Measurements from ENCODE around the gene CFAP20. TPM values are rescaled to one million over a fixed set of nuclear protein-coding genes. Genes with fewer than 3 reads are reported as not detected.
"Not testable (repeated sequence)": the region's sequence is repeated elsewhere in the genome, so short reads cannot be mapped to it uniquely, and the experiment has no call there.

The CFAP20 gene
- total RNA-seq, 3 donors from 2014 or later = 60.6 to 77.5 (median 65.3) TPM

- DNase-seq = no peak
- H3K27me3 Mint-ChIP-seq (ENCODE audit: low read depth) = peaks cover 4% of the 10 kb centered on the region
- H3K4me1 Mint-ChIP-seq (ENCODE audit: low read depth) = no peaks in the 10 kb centered on the region
- H3K9me3 Mint-ChIP-seq = no peaks in the 10 kb centered on the region
- ATAC-seq = no peak
- H3K4me3 Mint-ChIP-seq = no peak overlapping the region
- H3K36me3 Mint-ChIP-seq (ENCODE audit: insufficient read depth) = no peaks in the 10 kb centered on the region
Measured at GRCh38 chr16:58096249-58096648, 32.9 kb downstream of the CFAP20 start.

DNA sequence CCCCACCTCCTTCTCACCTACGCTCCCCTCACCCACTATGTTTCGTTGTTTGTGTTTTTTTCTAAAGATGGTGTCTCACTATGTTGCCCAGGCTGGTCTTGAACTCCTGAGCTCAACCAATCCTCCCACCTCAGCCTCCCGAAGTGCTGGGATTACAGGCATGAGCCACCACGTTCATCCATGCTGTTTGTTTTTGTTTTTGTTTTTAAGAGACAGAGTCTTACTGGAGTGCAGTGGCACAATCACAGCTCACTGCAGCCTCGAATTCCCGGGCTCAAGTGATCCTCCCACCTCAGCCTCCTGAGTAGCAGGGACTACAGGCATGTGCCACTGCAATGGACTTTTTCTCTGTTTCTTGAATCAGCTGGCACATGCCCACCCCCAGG, 33.6 kb downstream of the CFAP20 start:
- H3K9me3 Mint-ChIP-seq; ATAC-seq; DNase-seq; H3K27me3 Mint-ChIP-seq (ENCODE audit: low read depth); H3K4me1 Mint-ChIP-seq (ENCODE audit: low read depth); H3K36me3 Mint-ChIP-seq (ENCODE audit: insufficient read depth); H3K4me3 Mint-ChIP-seq: not testable (repeated sequence)

DNA sequence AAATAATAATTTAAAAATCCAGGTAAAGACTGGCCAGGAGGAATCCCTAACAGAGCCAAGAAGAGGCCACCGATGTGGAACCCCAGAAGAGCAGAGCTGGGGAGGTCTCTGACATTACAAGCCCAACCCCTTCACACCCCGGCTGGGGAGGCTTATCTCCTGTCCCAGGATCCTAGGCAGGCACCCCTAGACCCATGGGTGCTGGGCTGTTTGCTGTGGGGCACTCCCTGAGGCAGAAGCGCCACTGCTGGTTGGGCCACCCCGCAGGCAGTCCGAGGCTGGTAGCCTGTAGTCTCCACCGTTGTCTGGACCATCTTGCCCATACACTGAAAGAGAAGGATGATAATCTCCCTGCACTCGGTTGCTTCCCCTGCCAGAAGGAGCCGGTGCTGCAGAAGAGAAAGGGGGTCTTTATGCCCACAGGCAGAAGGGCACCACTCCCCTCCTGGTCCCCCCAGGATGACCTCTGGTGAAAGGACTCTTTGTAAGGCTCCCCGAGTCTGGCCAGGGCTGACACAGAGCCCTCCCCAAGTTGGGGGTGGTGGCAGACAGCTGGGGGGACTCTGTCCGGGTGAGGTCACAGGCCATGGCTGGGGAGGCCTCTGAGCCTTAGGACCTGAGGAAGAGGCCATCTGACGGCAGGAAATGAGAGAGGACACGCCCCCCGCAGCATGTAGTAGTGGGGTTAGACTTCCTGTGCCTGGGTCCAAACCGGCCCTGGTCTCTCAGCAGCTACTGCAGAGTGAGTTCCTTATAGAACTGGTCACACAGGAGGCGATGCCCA, 34.2 kb downstream of the CFAP20 start:
- Mint-ChIP-seq H3K4me1 (ENCODE audit: low read depth) (no peaks in the 10 kb centered on the region), H3K4me3 (no peak overlapping the region), H3K27me3 (ENCODE audit: low read depth) (peaks cover 4% of the 10 kb centered on the region), H3K36me3 (ENCODE audit: insufficient read depth) (no peaks in the 10 kb centered on the region), H3K9me3 (no peaks in the 10 kb centered on the region)
- ATAC-seq (no peak), DNase-seq (no peak)

- H3K4me1 Mint-ChIP-seq (ENCODE audit: low read depth) = no peaks in the 10 kb centered on the region
- peaks cover 4% of the 10 kb centered on the region for H3K27me3 Mint-ChIP-seq (ENCODE audit: low read depth)
- DNase-seq (no peak), ATAC-seq (no peak)
- H3K9me3 Mint-ChIP-seq = no peaks in the 10 kb centered on the region
- H3K36me3 Mint-ChIP-seq (ENCODE audit: insufficient read depth) = no peaks in the 10 kb centered on the region
- no peak overlapping the region for H3K4me3 Mint-ChIP-seq
Measured at GRCh38 chr16:58094026-58094425, 35.2 kb downstream of the CFAP20 start.

DNA sequence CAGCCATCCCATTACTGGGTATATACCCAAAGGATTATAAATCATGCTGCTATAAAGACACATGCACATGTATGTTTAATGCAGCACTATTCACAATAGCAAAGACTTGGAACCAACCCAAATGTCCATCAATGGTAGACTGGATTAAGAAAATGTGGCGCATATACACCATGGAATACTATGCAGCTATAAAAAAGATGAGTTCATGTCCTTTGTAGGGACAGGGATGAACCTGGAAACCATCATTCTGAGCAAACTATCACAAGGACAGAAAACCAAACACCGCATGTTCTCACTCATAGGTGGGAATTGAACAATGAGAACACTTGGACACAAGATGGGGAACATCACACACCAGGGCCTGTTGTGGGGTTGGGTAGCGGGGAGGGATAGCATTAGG, 38.8 kb downstream of the CFAP20 start:
- H3K4me1 Mint-ChIP-seq (ENCODE audit: low read depth); ATAC-seq; H3K27me3 Mint-ChIP-seq (ENCODE audit: low read depth); H3K36me3 Mint-ChIP-seq (ENCODE audit: insufficient read depth); H3K9me3 Mint-ChIP-seq; DNase-seq; H3K4me3 Mint-ChIP-seq: not testable (repeated sequence)

DNA sequence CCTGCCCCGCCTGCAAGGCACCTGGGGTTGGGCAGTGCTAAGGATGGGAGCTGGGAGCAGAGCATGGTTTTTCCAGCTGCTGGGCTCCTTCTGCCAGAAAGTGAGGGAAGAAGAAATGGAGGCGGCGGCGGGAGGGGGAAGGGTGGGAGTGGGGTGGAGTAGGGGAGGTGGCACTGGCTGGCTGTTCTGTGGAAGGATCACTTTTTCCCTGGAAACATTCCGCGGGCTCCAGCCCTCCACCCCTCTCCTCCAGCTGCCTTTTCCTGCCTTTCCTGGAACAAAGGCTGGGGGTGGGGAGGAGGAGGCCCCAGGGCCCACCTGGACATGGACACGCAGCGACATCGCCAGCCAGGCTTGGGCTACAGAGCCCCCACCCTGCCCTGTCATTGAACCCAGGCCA, 41.1 kb downstream of the CFAP20 start:
- Mint-ChIP-seq H3K4me3 (no peak overlapping the region), H3K27me3 (ENCODE audit: low read depth) (no peaks in the 10 kb centered on the region), H3K36me3 (ENCODE audit: insufficient read depth) (no peaks in the 10 kb centered on the region), H3K9me3 (no peaks in the 10 kb centered on the region), H3K4me1 (ENCODE audit: low read depth) (no peaks in the 10 kb centered on the region)
- DNase-seq (no peak), ATAC-seq (no peak)

DNA sequence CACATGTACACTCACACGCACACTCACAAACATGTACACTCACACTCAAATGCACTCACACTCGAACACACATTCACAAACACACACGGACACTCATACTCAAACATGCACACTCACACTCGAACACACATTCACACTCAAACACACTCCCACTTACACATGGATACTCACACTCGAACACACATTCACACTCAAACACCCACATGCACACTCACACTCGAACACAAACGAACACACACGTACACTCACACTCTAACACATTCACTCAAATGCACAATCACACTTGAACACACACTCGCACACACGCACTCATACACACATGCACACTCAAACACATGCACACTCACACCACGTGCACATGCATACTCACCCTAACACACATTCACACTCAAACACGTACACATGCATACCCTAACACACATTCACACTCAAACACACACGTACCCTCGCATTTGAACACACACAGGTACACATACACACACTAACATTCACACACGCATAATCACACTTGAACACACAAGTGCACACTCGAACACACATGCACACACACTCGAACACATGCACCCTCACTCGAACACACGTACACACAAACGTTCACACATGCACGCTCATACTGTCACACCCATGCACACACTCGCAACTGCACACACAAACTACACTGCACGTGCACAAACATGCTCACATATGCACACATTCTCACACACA, 41.8 kb downstream of the CFAP20 start:
- ATAC-seq (no peak), DNase-seq (no peak)
- Mint-ChIP-seq H3K27me3 (ENCODE audit: low read depth) (peaks cover 2% of the 10 kb centered on the region), H3K4me1 (ENCODE audit: low read depth) (no peaks in the 10 kb centered on the region), H3K9me3 (no peaks in the 10 kb centered on the region), H3K36me3 (ENCODE audit: insufficient read depth) (no peaks in the 10 kb centered on the region), H3K4me3 (no peak overlapping the region)

DNA sequence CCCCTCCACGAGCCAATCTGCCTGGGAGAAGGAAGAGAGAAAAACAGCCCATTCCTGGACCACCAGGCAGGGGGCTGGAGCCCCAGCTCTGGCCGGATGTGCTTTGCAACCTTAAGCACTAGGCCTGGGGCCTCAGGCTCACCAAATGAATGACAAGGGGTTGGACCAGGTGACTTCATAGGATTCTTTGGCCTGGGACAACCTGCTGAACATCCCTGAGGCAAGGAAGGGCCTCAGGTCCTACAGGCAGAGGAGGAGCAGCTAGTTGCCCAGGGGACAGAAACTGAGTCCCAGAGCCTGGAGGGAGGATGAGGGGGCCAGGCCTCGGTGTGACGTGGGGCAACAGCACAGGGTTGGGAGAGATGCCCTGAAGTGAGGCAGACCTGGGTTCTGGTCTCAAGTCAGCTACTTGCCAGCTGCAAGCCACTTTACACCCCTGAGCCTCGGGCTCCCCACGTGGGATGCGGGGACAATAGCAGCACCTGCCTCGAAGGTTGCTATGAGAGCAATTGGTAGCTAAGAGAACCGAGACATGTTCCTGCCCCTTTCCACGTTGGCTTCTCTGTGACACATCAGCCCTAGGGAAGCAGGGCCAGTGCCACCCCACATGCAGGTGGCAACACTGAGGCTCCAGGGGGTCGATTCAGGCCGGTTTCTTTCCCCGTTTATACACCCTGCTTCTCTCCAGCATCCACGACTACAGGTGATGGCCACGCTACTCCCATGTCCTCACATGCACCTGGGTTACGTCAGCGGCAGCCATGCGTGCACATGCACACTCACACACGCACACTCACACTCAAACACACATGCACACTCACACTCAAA, 42.6 kb downstream of the CFAP20 start:
- Mint-ChIP-seq H3K27me3 (ENCODE audit: low read depth) (peaks cover 2% of the 10 kb centered on the region), H3K36me3 (ENCODE audit: insufficient read depth) (no peaks in the 10 kb centered on the region), H3K4me3 (no peak overlapping the region), H3K9me3 (no peaks in the 10 kb centered on the region), H3K4me1 (ENCODE audit: low read depth) (no peaks in the 10 kb centered on the region)
- ATAC-seq = no peak
- DNase-seq = no peak

DNA sequence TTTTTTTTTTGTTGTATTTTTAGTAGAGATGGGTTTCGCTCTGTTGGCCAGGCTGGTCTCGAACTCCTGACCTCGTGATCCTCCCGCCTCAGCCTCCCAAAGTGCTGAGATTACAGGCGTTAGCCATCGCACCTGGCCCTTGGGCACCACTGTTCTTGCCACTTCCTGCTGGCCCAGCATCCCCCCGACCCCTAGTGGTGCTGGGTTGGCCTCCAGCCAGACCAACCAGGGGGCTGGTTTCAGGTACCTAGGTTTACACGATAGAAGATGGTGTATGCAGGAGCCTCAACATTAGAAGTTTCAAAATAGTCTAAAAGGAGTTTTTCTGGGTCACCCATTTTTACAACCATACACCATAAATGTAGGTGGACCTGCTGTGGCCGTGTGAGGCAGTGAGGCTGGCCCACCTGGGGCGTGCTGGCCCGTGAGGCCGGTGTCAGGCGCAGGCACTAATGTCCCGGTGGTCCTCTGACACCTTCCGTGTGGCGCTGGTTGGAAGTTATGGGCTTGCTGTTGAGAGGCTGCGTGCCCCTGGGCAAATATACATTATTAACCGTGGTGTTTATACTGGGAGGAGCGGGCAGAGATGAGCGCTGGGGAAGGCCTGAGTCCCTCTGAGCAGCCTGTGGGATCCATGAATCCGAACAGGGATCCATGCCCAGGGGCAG, 43.5 kb downstream of the CFAP20 start:
- no peaks in the 10 kb centered on the region for H3K9me3 Mint-ChIP-seq
- no peak overlapping the region for H3K4me3 Mint-ChIP-seq
- peaks cover 2% of the 10 kb centered on the region for H3K27me3 Mint-ChIP-seq (ENCODE audit: low read depth)
- no peaks in the 10 kb centered on the region for H3K36me3 Mint-ChIP-seq (ENCODE audit: insufficient read depth)
- ATAC-seq (no peak), DNase-seq (no peak)
- no peaks in the 10 kb centered on the region for H3K4me1 Mint-ChIP-seq (ENCODE audit: low read depth)

GRCh38 chr16:58085171-58085570, 44.0 kb downstream of the CFAP20 start:
- no peaks in the 10 kb centered on the region for H3K36me3 Mint-ChIP-seq (ENCODE audit: insufficient read depth)
- no peaks in the 10 kb centered on the region for H3K4me1 Mint-ChIP-seq (ENCODE audit: low read depth)
- DNase-seq = no peak
- peaks cover 2% of the 10 kb centered on the region for H3K27me3 Mint-ChIP-seq (ENCODE audit: low read depth)
- ATAC-seq = no peak
- no peak overlapping the region for H3K4me3 Mint-ChIP-seq
- H3K9me3 Mint-ChIP-seq = no peaks in the 10 kb centered on the region

GRCh38 chr16:58084635-58085034, 44.5 kb downstream of the CFAP20 start:
- H3K27me3 Mint-ChIP-seq (ENCODE audit: low read depth) = peaks cover 2% of the 10 kb centered on the region
- ATAC-seq (no peak), DNase-seq (no peak)
- H3K4me3 Mint-ChIP-seq = no peak overlapping the region
- no peaks in the 10 kb centered on the region for H3K36me3 Mint-ChIP-seq (ENCODE audit: insufficient read depth)
- no peaks in the 10 kb centered on the region for H3K9me3 Mint-ChIP-seq
- no peaks in the 10 kb centered on the region for H3K4me1 Mint-ChIP-seq (ENCODE audit: low read depth)

DNA sequence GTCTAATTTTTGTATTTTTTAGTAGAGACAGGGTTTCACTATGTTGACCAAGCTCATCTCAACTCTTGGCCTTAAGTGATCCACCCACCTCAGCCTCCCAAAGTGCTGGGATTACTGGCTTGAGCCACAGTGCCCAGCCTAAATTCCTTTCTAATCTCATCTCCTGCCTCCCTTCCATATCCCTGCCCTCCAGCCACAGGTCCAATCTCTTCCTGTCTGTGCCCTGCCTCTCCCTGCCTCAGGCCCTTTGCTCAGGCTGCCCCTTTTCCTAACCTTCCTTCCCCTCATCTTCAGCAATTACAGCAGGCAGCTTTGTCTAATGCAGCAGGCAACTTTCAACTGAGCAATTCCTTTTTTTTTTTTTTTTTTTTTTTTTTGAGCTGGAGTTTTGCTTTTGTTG, 46.8 kb downstream of the CFAP20 start:
- no peaks in the 10 kb centered on the region for H3K9me3 Mint-ChIP-seq

GRCh38 chr16:58080657-58081056, 48.5 kb downstream of the CFAP20 start:
- H3K9me3 Mint-ChIP-seq; H3K4me1 Mint-ChIP-seq (ENCODE audit: low read depth); DNase-seq; H3K4me3 Mint-ChIP-seq; H3K27me3 Mint-ChIP-seq (ENCODE audit: low read depth); H3K36me3 Mint-ChIP-seq (ENCODE audit: insufficient read depth); ATAC-seq: not testable (repeated sequence)

More for the DNA sequence above, 46.8 kb downstream of the CFAP20 start:
- peaks cover 2% of the 10 kb centered on the region for H3K27me3 Mint-ChIP-seq (ENCODE audit: low read depth)
- DNase-seq (no peak), ATAC-seq (no peak)
- H3K4me3 Mint-ChIP-seq = no peak overlapping the region
- no peaks in the 10 kb centered on the region for H3K36me3 Mint-ChIP-seq (ENCODE audit: insufficient read depth)
- no peaks in the 10 kb centered on the region for H3K4me1 Mint-ChIP-seq (ENCODE audit: low read depth)

- no peak overlapping the region for H3K4me3 Mint-ChIP-seq
- H3K27me3 Mint-ChIP-seq (ENCODE audit: low read depth) = peaks cover 2% of the 10 kb centered on the region
- no peaks in the 10 kb centered on the region for H3K4me1 Mint-ChIP-seq (ENCODE audit: low read depth)
- DNase-seq = no peak
- ATAC-seq = no peak
- H3K9me3 Mint-ChIP-seq = peaks cover 8% of the 10 kb centered on the region
- no peaks in the 10 kb centered on the region for H3K36me3 Mint-ChIP-seq (ENCODE audit: insufficient read depth)
Measured at GRCh38 chr16:58077796-58078195, 51.4 kb downstream of the CFAP20 start.

Measured in activated T-cell treated with anti-CD3 and anti-CD28 coated beads, Interleukin-2, amount 50 U/mL, for 4 hours (primary cell).